Mesodermal cell (in vitro differentiated cells): ENCODE measurements around the gene ERFL.

Experiments
- H3K27ac ChIP-seq: 2 replicates; pipeline ENCODE4 v1.7.0; 2013; ENCODE audit warnings: mild to moderate bottlenecking, low read depth, low read length, moderate library complexity; ENCODE audit not compliant: severe bottlenecking
- H3K36me3 ChIP-seq: 2 replicates; pipeline ENCODE4 v1.7.1; 2013; ENCODE audit warnings: mild to moderate bottlenecking, low read length, moderate library complexity; ENCODE audit not compliant: control insufficient read depth, insufficient read depth
- H3K4me1 ChIP-seq: one replicate; pipeline ENCODE4 v1.7.1; 2013; ENCODE audit warnings: mild to moderate bottlenecking, low read length; ENCODE audit not compliant: insufficient read depth, control insufficient read depth, poor library complexity, severe bottlenecking
- H3K4me3 ChIP-seq: 2 replicates; pipeline ENCODE4 v1.7.0; 2013; ENCODE audit warnings: low read length, control low read depth, mild to moderate bottlenecking; ENCODE audit not compliant: insufficient read depth, poor library complexity, severe bottlenecking; ENCODE audit errors: extremely low read depth
- H3K9me3 ChIP-seq: 2 replicates; pipeline ENCODE4 v1.7.1; 2013; ENCODE audit warnings: mild to moderate bottlenecking, low read length, moderate library complexity; ENCODE audit not compliant: control insufficient read depth
- WGBS, 2 experiments: methylation state at CpG; one replicate each; pipeline ENCODE4 v1.1.5; 2013; ENCODE audit warnings: missing lambda C conversion rate in 2 of 2; ENCODE audit not compliant: insufficient coverage in 2 of 2; 5-methylcytosine and 5-hydroxymethylcytosine counted together

ERFL gene

DNA sequence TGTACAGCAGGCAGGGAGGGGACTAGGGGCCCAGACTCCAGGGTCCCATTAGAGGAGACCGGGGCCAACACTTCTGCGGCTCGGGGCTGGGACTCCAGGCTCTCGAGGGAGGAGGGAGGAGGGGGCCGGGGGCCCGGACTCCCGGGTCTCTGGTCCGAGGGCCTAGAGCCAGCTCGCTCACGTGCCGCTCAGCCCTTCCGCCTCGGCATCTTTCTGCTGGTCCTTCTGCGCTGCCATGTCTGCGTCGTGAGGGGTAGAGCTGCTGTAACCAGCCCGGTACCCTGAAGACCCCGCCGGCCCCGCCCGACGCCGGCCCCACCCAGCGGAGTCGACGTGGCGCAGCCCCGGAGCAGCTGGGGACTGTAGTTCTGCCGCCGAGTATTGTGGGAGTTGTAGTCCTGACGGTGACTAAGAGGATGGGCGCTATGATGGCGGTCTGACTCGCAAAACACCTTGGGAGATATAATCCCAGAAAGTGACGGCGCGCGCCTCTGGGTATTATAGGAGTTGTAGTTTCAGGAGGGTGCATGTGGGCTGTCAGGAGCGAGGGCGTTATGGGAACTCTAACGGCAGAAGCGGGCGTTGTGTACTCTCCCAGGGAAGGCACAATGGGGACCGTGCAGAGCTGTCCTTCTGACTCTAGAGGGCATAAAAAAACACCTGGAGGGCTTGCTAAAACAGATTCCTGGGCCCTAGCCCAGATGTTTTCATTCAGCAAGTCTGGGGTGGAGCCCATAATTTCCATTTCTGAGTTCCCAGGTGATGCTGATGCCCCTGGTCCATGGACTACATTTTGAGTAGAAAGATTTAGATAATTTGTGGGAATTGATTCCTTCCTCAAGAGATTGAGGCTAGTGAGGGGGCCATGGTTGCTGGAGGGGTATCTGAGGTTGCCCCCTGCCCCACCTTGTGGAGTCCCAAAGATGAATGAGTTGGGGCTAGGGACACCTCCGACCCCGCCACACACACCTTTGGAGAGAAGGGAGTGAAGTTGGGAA lies 31.1 kb upstream of the ERFL start, which contains the start of gene RABAC1:
Gene RABAC1, minus strand, starts transcription at position 266 of the 998 bp plus-strand sequence. Its CDS starts 29 bp downstream, at position 237.
- H3K27ac ChIP-seq = peak within 1 kb of the TSS; percentile 91
- 6 to 13% methylated on average over 17 to 40 of the region's 46 CpGs for WGBS, 2 experiments
- H3K36me3 ChIP-seq = peaks cover 17% of the 10 kb centered on the region
- H3K9me3 ChIP-seq = no peaks in the 10 kb centered on the region
- peak within 1 kb of the TSS; percentile 96 for H3K4me3 ChIP-seq
- peaks cover 14% of the 10 kb centered on the region for H3K4me1 ChIP-seq

DNA sequence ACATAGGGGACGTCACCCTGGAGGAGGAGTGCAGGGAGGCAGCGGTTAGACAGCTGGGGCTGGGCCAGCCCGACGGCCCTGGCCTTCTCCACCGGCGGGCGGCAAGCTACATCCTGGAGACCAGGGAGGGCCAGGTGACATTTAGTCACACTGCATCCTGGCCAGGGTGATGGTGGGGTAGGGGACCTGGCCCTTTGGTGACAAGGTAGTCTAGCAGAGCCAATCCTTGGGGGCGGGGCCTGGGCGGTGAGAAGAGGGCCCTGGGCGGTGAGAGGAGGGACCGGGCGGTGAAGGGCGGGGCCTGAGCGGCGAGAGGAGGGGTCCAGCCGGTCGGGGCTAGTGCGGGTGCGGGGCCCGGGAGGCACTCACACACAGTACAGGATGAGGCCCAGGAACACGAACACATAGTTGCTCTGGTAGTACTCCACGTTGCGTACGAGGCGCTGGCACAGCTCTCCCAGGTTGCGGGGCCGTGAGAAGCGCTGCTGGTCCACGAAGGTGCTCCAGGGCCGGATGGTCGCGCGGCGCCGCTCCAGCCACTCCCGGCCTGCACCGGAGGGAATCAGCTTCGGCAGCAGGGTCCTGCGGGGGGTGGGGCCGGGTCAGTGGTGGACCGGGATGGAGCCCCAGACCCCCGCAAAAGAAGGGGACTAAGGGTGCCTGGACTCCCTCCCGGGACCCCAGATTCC lies 30.3 kb upstream of the ERFL start:
- Histone ChIP-seq H3K36me3 (peaks cover 17% of the 10 kb centered on the region), H3K4me3 (peak overlapping the region; percentile 96), H3K27ac (peak overlapping the region; percentile 91), H3K4me1 (peaks cover 14% of the 10 kb centered on the region), H3K9me3 (no peaks in the 10 kb centered on the region)
- 2 to 5% methylated on average over 33 to 43 of the region's 43 CpGs for WGBS, 2 experiments

DNA sequence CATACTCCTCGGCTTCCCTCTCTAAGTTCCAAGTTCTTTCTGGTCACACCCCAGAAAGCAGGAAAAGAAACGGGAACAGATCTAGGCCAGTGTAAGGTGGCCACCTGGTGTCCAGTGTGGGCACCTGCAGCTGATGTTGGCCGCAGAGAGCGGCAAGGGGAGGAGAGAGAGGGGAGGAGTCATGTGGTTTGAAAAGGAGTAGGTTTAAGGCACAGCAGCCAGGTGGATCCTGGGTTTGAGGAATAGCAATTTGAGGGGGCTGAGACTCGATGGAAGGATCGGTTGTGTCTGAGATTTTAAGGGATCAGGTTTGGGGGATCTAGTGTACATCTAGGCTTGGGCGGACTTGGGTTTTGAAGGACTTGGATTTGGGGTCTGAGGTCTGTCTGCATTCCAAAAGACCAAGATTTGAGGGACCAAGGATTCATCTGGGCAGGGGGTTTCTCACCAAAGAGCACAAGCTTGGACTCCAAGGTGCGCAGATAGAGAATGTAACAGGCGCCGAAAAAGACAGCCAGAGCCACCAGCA lies 29.7 kb upstream of the ERFL start:
- Histone ChIP-seq H3K4me1 (peaks cover 14% of the 10 kb centered on the region), H3K27ac (peak overlapping the region; percentile 91), H3K4me3 (peak overlapping the region; percentile 96), H3K9me3 (no peaks in the 10 kb centered on the region), H3K36me3 (peaks cover 17% of the 10 kb centered on the region)
- 18% methylated on average over 8 to 10 of the region's 10 CpGs for WGBS, 2 experiments

DNA sequence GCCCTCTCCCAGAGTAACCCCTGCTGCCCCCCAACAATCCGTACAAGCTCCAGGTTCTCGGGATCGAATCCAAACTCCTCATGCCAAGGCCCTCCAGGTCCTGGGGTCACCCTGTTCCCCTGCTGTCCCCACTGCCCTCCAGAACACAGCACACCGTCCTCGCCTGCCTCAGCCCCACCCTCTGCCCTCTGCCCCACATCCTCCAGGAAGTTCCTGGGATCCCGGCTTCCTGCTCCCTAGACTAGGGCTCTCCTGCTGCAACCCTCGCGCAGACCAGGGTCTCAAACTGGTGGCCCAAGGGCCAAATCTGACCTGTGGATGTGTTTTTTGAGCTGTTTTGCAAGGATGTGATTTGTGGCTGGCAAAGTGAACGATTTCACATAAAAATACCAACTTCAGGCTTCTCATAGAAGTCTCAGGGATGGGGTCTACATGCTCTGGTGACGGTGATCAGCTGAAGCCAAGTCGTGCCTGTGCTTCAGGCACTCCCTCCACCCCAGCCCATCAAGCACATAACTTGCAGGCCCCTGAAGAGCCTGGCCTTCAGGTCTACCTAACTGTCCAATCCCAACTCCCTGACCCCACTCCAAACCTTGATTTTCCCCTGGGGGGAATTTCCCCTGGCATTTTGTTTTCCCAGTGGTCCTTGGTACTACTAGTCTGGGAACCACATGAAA lies 29.1 kb upstream of the ERFL start:
- Histone ChIP-seq H3K27ac (no peak overlapping the region), H3K4me1 (peaks cover 14% of the 10 kb centered on the region), H3K36me3 (peaks cover 17% of the 10 kb centered on the region), H3K4me3 (peak overlapping the region; percentile 1), H3K9me3 (no peaks in the 10 kb centered on the region)
- 84 to 93% methylated on average over 6 to 9 of the region's 11 CpGs for WGBS, 2 experiments

DNA sequence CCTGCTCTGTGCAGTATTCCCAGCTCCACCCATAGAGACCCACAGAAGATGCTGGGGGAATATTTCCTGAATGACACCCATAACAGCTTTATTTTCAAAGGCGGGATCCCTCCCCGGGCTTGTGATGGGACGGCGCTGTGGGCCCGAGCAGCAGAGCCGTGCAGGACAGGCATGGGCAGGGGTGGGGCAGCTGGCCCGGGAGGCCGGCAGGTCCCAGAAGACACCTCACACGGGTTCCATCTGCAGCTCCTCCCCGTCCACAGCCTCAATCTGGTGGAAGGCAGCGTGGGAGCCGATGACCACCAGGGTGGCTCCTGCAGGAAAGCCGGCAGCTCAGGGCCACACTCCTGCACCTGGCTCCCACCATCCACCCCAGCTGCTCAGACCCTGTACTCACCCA lies 28.4 kb upstream of the ERFL start:
- H3K4me1 ChIP-seq = peaks cover 14% of the 10 kb centered on the region
- WGBS, 2 experiments = 96 to 98% methylated on average over 12 to 13 of the region's 13 CpGs
- no peak overlapping the region for H3K27ac ChIP-seq
- peaks cover 17% of the 10 kb centered on the region for H3K36me3 ChIP-seq
- no peak overlapping the region for H3K4me3 ChIP-seq
- no peaks in the 10 kb centered on the region for H3K9me3 ChIP-seq

DNA sequence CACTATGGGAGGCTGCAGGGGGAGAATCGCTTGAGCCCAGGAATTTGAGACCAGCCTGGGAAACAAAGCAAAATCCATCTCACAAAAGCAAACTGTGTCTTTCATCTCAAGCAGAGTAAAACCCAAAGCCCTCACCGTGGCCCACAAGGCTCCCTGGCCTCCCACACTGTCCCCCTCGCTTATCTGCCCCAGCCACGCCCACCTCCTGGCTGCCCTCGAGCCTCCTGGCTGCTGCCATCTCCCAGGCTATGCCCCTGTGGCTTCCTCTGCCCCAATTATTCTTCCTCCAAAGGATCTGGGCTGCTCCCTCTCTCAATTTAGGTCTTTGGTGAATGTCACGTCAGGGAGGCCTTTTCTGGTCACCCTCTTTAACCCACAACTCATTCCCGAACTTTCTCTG lies 27.3 kb upstream of the ERFL start:
- H3K36me3 ChIP-seq = peaks cover 17% of the 10 kb centered on the region
- no peak overlapping the region for H3K4me3 ChIP-seq
- peaks cover 14% of the 10 kb centered on the region for H3K4me1 ChIP-seq
- H3K9me3 ChIP-seq = no peaks in the 10 kb centered on the region
- WGBS, 2 experiments = 85 to 89% methylated on average over 6 of the region's 7 CpGs
- no peak overlapping the region for H3K27ac ChIP-seq

DNA sequence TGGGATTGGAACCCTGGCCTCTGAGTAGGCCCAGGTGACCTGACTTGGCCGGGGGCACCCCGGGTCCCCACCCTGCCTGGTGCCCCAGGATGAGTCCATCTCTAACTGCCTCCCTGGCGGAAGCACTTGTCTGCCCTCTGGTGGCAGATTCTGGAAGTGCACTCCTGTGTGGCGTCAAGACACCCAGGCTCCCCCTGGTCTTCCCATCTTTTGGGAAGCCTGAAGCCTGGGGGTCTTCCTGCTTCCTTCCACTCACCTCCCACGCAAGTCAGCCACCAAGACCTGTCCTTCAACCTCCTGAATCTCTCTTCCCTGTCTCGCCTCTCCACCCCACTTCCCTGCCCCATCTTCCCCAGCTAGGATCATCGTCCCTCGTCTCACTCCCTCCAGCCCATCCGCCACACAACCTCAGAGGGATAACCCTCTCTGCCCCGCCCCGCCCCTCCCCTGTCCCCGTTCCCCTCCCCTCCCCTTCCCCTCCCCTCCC lies 23.5 kb upstream of the ERFL start:
- no peak overlapping the region for H3K27ac ChIP-seq
- peaks cover 9% of the 10 kb centered on the region for H3K36me3 ChIP-seq
- H3K4me3 ChIP-seq = no peak overlapping the region
- H3K9me3 ChIP-seq = no peaks in the 10 kb centered on the region
- WGBS, 2 experiments = 3 to 7% methylated on average over 6 of the region's 12 CpGs
- H3K4me1 ChIP-seq = no peaks in the 10 kb centered on the region

DNA sequence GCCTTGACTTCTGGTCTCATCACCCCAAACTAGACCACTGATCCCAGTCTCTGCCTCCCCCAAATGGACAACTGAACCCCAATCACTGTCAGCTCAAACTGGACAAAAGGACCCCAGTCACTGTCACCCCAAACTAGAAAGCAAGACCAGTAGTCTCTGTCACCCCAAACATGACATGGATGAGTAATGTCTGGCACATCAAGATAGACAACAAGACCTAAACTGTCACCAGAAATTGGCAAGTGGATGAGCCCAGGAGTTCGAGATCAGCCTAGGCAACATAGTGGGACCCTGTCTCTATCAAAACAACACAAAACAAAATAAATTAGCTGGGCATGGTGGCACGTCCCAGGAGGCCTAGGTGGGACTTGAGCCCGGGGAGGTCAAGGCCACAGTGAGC lies 18.8 kb upstream of the ERFL start:
- Histone ChIP-seq H3K9me3 (no peaks in the 10 kb centered on the region), H3K4me3 (no peak overlapping the region), H3K4me1 (no peaks in the 10 kb centered on the region), H3K36me3 (no peaks in the 10 kb centered on the region), H3K27ac (no peak overlapping the region)
- 93 to 100% methylated on average over 2 of the region's 3 CpGs for WGBS, 2 experiments

DNA sequence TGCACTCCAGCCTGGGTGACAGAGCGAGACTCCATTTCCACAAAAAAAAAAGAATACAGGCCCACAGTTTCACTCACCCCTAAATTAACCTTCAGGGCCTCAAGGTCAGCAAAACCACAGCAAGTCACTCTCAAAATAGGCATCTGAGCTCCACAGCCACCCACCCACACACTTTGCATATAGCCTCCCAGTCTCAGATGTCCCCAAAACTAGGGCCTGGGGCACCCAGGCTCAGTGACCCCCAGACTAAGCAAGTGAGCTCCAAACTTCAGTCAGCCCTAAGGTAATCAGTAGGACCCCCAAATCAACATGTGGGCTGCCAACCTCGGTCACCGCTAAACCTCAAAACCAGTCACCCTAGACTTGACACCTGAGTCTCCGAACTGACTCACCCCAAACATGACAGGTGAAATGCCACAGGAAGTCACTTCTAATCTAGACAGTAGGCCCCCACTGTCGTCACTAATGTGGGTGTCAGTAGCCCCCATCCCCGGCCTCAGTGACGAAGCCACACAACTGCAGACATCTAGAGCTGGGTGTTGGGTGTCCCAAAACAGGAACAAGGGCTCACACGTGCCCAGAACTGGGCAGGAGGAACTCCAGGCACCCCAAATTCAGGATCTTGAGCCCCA lies 17.0 kb upstream of the ERFL start:
- Histone ChIP-seq H3K4me1 (peaks cover 3% of the 10 kb centered on the region), H3K9me3 (no peaks in the 10 kb centered on the region), H3K36me3 (no peaks in the 10 kb centered on the region), H3K27ac (no peak overlapping the region), H3K4me3 (no peak overlapping the region)
- 90 to 94% methylated on average over 5 to 7 of the region's 8 CpGs for WGBS, 2 experiments

DNA sequence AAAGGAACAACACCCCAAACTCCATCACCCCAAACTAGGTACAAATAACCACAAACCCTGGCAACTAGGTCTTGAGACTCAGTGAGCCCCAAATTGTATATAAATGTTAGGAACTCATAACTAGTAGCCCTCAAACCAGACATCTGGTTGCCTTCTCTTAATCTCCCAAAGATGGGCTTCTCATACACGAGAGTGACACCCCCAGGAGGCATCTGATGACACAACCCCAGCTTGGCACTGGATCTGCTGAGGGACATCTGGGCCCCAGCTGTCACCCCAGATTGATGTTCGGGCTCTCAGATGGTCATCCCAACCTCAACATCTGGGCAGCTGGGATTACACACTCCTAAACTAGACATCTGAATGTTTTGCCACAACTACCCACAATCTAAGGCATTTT lies 16.1 kb upstream of the ERFL start:
- no peak overlapping the region for H3K27ac ChIP-seq
- H3K36me3 ChIP-seq = no peaks in the 10 kb centered on the region
- H3K9me3 ChIP-seq = no peaks in the 10 kb centered on the region
- H3K4me3 ChIP-seq = no peak overlapping the region
- H3K4me1 ChIP-seq = peaks cover 3% of the 10 kb centered on the region
- WGBS, 2 experiments = 74 to 88% methylated on average over 2 of the region's 2 CpGs
